GM18909 (cell line): ENCODE measurements around the gene OR6N1.

ENCODE experiments used
- ATAC-seq: cut with Tn5 transposase; IDR thresholded peaks from one replicate; pipeline ENCODE4 v1.9.1; 2021; ENCODE audit warnings: mild to moderate bottlenecking; ENCODE audit not compliant: unreplicated experiment, poor library complexity

OR6N1 gene

DNA sequence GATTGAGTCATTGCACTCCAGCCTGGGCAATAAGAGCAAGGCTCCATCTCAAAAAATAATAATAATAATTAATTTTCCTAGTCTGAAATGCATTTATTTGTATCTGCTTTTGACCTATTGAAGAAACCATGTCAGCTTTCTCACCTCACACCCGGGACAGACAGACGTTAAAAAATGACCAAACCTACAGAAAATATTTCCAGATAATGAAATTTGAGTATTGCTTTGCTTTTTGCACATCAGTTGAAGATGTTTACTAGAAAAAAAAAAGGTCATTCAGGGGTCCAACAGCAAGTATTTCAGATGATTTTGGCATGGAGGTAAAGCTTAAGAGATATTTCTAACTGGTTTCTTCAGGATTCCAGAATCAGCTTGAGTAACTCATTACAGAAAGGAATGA lies 17.6 kb downstream of the OR6N1 start, which contains the start of gene OR6K6:
OR6K6 (plus strand) TSS at position 301 of the 400 bp plus-strand sequence. CDS start 168 bp downstream, outside the sequence.
- no peak for ATAC-seq

DNA sequence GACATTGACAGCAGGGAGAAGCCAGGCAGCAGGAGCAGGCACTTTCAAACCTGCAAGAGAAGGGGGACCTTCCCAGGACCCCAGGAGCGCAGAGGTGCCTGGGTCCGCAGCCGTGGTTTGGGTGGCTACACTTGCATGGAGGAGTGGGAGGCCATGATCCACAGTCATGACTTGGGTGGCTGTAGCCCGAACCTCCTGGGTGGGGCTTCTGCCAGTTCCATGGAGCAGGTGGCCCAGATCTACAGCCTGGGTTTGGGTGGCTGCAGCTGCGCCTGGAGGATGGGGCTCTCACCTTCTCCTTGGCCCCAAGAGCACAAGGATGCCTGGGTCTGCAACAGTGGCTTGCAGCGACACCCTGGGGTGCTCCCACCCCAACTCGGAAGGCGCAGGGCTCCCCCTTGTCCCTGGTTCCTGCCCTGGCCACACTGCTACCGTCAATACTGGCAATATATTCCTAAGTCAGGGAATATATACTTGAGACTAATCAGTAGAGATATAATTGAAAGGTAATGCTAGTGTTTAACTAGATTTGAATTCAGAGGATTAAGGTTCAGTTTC lies 19.8 kb downstream of the OR6N1 start:
- no peak for ATAC-seq

DNA sequence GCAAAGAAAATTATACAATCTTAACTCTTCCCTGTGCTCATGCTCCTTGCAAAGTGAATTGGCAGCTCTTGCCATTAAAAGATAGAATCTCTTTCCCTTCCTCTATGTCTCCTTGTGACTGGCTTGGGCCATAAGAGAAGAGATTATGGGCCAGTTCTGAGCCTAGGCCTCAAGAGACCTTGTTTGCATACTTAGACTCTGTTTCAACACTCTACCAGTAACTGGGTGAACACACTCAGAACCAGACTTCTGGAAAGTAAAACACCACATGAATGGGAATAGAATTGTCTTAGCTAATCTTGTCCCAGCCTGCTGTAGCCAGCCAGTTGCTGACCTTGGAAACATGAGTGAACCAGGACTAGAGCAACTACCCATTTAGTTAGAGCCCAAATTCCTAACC lies 36.1 kb downstream of the OR6N1 start:
- no peak for ATAC-seq

DNA sequence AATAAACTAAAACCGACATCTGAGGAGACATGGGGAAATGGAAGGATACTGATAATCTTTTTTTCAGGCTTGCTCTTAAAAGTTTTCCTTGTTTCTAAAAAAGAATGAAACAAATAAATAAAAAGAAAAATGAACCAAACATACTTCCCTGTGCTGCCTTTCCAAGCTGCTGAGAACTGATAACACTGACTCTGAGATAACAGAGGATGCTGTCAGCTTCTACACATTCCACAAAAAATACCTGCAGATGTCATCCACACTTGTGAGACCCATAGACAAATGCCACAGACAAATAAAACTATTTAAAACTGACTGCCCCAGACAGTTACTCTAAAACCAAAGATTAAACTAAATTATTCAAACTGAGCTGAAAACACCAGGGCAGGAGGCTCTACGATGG lies 39.5 kb downstream of the OR6N1 start:
- ATAC-seq: no peak

DNA sequence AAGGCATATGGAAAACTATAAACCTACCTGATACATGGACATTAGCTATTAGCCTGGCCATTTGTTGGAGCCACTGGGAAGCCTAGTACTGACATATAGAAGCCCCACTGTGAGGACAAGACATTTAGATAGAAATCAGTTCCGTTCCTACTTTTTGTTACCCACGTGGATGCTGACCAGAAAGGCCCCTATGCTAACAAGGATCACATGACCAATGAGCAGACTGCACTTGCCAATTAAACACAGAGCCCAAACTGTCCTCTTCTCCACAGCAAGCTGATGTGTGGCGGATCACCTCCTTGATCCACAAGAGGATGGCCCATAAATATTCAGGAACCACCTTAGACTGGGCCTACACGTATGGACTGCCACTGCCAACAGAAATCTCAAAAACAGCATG lies 40.3 kb downstream of the OR6N1 start:
- no peak for ATAC-seq

DNA sequence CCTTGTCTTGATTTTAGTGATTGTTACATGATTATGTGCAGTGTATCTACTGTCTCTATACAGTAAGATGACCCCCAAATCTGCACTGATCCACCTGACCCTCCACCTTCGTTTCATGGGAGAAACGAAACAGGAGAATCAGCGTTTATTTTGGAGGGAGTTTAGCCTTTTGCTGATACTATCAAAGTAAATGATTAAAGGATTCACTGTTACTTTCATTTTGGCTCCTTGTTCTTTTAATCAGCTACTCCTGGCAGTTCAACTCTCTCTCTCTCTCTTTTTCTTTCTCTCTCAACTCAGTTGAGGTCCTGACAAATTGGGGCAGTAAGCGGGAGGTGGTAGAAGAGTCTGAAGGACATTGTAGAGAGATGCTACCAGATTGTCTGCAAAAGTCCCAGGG lies 41.5 kb downstream of the OR6N1 start:
- no peak for ATAC-seq

DNA sequence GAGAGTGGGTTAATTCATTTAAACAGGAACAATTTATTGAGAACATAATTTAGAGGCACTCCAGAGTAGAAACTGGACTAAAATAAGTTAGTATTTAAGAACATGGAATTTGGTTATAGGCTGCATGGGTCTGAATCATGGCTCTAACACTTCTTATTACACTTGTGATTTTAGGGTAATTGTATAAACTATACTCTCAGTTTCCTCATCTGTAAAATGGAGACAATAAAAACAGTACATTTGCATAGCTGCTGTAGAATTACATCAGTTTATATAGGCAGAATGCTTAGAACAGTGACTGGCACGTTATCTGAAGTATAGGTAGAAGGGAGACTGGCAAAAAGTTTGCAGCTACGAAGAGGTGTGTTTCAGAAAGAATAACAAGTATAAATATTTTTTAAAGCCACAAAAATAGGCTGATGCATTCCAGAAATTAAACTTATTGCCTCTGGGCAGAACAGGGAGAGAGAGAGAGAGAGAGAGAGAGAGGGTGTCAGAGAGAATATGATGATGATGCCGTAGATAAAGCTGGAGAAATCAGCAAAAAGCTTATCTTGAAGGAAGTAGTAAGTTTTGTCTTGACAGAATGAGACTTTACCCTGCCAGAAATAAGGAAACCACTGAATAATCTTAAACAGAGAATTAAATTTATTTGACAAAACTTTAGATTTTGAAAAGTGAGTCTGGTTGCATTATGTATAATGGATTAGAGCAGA lies 43.3 kb downstream of the OR6N1 start:
- ATAC-seq: no peak

DNA sequence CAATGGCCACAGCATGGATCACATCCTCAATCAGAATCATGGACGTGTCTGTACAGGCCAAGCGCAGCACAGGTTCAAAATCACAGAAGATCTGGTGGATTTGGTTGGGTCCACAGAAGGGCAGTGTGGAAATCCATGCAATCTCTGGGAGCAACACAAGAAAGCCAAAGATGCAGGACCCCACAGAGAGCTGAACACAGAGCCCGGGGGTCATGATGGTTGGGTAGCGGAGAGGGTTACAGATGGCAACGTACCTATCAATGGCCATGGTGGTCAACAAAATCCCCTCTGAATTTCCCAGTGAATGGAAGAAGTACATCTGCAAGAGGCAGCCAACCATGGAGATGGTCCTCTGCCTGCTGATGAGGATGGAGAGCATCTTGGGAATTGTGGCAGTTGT lies 47.6 kb downstream of the OR6N1 start:
- no peak for ATAC-seq

DNA sequence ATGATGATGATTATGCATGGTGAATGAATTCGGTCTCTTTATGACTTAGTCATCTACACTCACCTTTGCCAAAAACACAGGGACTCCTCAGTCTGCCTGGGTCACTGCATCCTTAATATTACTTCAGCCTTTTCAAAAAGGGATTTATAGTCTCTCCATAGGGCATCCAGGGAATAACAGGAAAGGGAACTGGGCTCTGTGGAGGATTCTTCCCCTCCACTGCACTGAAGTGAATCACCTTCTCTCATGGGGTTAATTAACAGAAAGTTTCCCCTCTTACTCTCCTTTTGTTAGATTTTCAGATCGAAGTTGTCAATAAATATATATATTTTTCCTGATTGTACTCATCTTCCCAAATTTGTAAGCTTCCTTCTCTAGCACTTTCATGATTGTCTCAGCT lies 51.4 kb downstream of the OR6N1 start, which contains the start of gene OR6K3:
OR6K3 (minus strand) TSS at position 101 of the 400 bp plus-strand sequence. CDS start 2,605 bp downstream, outside the sequence.
- ATAC-seq: no peak

DNA sequence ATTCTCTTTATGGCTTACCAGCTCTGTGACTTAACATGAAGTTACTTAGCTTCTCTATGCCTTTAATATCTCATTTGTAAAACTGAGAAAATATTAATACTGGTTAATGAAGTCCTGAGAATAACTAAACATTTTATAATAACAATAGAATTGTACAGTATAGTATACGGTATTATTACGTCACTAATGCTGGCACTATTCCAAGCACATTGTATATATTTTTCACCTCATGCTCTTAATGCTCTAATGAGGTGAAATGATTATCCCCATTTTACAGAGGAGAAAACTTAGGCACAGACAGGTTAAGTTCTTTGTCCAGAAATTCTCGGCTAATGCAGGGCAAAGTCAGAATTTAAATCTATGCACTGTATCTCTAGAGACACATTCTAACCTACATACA lies 52.3 kb downstream of the OR6N1 start:
- ATAC-seq: no peak

DNA sequence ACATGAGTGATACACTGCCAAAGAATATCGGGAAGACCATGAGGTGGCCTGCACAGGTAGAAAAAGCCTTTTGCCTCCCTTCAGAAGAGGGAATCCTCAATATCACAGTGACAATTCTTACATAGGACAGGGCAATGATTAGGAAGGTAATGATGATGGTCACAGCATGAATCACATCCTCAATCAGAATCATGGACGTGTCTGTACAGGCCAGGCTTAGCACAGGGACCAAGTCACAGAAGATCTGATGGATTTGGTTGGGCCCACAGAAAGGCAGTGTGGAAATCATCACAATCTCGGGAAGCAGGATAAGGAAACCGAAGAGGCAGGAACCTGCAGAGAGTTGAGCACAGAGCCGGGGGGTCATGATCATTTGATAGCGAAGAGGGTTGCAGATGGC lies 54.7 kb downstream of the OR6N1 start:
- ATAC-seq: no peak

DNA sequence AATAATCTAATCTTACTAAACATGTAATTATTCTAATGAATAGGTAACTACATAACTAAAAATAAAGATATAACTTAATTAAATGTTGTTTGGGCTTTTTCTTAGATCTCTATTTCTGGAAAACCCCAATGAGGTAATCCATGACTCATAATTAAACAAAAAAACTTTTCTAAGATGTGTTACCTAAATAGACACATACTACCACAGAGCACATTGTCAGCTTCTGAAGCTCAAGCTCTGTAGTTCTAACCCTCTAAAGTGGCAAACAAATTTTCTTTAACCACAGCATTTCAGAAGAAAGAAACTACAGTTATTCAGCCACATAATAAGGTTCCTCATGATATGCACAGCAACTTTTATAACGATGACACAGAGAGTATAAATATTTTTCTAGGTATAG lies 55.7 kb downstream of the OR6N1 start:
- peak; percentile 44 for ATAC-seq

DNA sequence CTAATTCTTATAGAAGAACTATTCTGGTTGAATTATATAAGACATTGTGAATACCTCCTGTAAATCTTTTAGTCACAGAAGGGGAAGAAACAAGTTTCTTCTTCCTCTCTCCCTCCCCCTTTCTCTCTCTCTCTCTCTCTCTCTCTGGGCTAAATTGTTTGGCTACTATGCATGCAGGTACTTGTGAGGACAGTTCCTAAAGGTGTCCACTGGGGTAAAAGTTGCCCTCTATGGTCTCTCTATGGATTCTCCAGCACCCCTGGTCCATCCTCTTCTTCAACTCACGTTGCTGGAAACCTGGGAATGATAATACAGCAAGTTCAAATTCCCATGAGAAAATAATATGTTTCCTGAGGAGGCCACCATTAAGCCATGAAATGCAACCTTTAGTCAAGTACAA lies 57.2 kb downstream of the OR6N1 start:
- no peak for ATAC-seq
